ENCODE measurements around the gene PABPN1L. TPM values are rescaled to one million over a fixed set of nuclear protein-coding genes. Genes with fewer than 3 reads are reported as not detected.

PABPN1L gene
- total RNA-seq, 1 experiment from 2014 or later, result not detected

DNA sequence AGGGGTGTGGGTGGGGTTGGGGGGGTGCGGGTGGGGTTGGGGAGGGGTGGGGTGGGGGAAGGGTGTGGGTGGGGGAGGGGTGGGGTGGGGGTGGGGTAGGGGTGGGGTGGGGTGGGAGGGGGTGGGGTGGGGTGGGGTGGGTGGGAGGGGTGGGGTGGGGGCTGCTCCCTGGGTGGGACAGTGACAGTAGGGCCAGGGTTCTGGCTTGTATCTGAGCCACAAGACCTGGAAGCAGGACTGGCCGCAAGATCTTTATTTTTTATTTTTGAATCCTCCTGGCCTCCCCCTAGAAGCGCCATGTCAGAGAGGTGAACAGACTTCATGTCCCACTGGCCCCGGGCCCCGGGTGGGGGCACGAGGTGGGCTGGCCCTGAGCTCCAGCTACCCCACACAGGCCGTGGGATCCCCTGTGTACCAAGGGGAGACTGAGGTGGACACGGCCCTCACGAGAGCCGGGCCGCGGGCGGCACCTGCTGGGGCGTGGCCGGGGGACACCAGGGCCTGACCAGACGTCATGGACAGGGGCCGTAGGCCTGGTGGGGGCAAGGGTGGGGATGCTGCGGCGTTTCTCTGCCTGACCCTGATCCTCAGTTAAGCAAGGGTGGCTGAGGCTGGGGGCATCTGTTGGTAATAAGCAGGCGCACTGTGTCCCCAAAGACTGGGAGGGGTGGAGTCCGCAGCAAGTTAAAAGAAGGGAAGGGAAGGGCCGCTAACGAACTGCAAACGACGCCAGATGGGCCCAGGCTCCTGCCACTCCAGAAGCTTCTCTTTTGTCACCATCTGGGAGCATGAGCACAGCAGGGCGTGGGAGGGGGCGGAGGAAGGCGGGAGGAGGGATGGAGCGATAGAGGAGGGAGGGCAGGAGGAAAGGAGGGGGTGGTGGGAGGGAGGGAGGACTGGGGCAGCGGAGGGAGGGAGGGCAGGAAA is 22.3 kb upstream of the PABPN1L start:
- Histone ChIP-seq H3K36me3 (no peaks in the 10 kb centered on the region), H3K27me3 (no peaks in the 10 kb centered on the region), H3K4me3 (no peak overlapping the region), H3K9me3 (no peaks in the 10 kb centered on the region)
- DNase-seq, result no peak

DNA sequence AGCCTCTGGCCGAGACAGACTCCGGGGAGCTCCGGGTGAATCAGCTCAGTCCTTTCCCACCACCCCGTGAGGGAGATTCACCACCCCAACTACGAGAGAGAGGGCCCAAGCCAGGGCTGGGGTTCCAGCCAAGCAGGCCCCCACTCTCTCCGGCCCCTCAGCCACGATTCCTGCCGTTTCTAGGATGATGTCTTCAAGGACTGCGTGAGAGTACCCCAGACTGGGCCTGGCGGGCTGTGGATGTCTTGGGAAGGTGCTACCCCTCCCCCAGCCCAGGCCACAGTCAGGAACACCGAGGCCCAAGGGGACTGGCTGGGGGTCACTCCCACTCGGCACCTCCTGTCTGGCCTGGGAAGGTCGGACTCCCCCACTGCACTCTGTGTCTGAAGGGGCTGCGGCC is 21.6 kb upstream of the PABPN1L start:
- no peak for DNase-seq
- Histone ChIP-seq H3K27me3 (no peaks in the 10 kb centered on the region), H3K36me3 (no peaks in the 10 kb centered on the region), H3K9me3 (no peaks in the 10 kb centered on the region), H3K4me3 (no peak overlapping the region)

DNA sequence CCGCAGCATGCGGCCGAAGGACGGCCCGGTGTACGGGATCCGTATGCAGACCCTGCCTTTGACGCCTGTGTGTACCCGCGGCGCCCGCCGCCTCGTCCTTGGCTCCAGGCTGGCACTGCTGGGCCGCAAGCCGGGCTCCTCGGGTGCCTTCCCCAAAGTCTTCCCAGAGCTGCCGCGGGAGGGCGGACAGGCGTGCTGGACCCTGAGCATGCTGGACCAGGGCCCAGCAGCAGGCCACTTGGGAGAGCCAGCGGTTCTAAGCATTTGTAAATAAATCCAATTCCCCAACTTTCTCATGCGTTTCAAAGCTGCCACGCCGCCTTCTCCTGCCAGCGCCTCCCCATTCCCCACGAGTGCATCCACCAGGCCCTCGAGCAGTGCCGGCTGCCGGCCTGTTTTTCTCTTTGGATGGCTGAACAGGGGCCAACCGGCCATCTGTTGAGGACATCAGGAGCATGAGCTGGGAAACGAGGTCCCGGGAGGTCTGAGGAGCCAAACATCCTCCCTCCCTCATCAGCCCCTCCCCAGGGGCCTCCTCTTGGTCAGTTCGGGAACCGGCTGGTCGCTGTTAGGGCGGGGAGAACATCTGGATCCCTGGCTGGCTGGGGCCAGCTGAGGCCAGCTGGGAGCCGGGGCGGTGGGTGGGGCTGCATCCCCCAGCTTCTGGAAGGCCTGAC is 20.5 kb upstream of the PABPN1L start:
- no peaks in the 10 kb centered on the region for H3K27me3 ChIP-seq
- no peak overlapping the region for H3K4me3 ChIP-seq
- no peak for DNase-seq
- no peaks in the 10 kb centered on the region for H3K9me3 ChIP-seq
- H3K36me3 ChIP-seq, result no peaks in the 10 kb centered on the region

DNA sequence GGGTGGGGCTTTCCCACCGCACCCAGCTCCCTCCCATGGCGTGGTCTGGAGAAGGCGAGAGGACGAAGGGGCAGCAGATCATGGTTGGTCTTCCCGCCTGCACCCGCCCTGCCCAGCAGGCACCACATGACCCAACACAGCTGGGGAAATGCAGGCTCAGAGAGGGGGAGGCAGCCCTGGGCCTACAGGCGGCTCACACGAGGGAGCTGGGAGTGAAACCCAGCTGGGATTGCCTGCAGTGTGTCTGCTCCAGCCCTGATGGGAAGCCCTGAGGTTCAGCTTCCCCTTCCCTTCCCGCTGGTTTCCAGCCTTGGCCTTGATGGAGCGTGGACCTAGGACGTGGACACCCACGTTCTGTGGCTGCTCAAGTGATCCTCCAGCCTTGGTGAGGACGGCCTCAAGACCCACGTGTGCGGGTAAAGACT is 20.0 kb upstream of the PABPN1L start:
- Histone ChIP-seq H3K36me3 (no peaks in the 10 kb centered on the region), H3K4me3 (no peak overlapping the region), H3K9me3 (no peaks in the 10 kb centered on the region), H3K27me3 (no peaks in the 10 kb centered on the region)
- DNase-seq, result no peak

DNA sequence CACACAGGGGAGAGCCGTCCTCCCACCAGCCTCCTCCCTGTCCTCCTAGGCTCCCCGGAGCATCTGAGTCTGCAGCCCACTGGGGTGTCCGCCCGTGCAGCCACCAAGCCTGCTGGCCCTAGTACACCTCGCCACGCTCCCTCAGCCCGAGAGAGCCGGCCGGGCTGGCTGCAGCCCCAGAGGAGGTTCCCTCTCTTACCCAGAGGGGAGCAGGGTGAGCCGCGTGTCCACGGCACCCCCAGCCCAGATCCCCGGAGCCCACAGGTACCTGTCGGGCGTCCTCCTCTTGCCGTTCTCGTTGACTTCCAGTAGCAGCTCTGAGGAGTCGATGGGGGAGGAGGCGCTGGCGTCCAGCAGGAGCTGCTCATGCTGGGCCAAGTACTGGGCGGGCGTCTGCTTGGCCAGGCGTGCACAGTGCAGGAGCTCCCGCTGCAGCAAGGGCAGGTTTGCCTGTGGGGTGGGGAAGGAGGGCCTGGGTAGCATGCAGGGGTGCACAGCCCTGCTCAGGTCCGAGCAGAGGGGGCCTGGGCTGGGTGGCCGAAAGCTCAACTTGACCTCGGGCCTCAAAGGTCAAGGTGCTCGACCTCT is 19.3 kb upstream of the PABPN1L start:
- Histone ChIP-seq H3K4me3 (no peak overlapping the region), H3K36me3 (no peaks in the 10 kb centered on the region), H3K27me3 (no peaks in the 10 kb centered on the region), H3K9me3 (no peaks in the 10 kb centered on the region)
- DNase-seq, result no peak

DNA sequence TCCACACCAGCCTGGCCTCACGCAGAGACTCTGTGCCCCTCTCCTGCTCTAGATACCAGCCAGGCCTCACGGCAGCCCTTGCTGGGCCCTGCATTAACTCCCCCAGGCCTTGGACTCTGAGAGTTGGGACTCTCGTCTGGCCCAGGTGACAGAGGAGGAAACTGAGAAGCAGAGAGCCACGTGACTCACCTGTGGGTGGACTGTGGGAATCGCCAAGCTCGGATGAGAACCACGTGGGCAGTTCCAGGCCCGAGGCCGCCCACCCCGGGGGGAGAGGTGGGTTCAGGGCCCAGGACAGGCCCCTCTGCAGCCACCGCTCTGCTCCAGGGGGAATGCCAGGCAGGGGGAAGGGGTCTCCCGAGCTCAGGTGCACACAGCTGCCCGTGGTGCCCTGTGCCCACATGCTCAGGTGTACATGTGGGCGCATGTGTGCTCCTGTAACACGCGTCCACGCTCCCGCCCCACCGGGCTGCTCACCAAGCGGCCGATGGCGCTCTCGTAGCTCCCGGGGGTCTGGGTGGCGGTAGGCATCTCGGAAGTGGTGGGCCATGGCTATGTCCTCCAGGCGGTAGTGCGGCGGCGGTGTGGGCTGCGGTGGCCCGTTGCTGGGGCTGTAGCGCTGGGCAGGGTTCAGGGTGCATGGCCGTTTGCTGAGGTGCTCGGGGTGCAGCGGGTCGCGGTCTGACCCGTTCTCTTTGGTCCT is 18.3 kb upstream of the PABPN1L start:
- Histone ChIP-seq H3K36me3 (no peaks in the 10 kb centered on the region), H3K4me3 (no peak overlapping the region), H3K9me3 (no peaks in the 10 kb centered on the region), H3K27me3 (no peaks in the 10 kb centered on the region)
- no peak for DNase-seq

DNA sequence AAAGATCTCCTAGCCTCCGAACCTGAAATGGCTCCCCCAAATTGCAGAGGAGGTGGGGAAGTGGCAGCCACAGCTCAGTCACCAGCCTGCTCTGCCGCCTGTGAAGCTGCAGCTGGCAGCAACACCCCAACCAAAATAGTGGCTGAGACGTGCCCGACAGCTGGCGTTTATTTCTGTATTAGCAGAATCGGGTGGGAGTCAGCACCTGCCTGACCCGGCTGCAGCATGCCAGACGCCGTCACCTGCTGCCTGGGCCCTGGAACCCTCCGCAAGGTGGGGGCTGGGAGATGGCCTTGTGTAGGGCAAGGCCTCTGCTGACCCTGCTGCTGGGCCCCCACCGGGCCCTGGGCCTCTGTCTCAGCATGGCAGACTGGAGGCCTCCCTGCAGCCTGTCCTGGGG is 17.5 kb upstream of the PABPN1L start:
- Histone ChIP-seq H3K9me3 (no peaks in the 10 kb centered on the region), H3K36me3 (no peaks in the 10 kb centered on the region), H3K27me3 (no peaks in the 10 kb centered on the region), H3K4me3 (no peak overlapping the region)
- DNase-seq, result no peak

DNA sequence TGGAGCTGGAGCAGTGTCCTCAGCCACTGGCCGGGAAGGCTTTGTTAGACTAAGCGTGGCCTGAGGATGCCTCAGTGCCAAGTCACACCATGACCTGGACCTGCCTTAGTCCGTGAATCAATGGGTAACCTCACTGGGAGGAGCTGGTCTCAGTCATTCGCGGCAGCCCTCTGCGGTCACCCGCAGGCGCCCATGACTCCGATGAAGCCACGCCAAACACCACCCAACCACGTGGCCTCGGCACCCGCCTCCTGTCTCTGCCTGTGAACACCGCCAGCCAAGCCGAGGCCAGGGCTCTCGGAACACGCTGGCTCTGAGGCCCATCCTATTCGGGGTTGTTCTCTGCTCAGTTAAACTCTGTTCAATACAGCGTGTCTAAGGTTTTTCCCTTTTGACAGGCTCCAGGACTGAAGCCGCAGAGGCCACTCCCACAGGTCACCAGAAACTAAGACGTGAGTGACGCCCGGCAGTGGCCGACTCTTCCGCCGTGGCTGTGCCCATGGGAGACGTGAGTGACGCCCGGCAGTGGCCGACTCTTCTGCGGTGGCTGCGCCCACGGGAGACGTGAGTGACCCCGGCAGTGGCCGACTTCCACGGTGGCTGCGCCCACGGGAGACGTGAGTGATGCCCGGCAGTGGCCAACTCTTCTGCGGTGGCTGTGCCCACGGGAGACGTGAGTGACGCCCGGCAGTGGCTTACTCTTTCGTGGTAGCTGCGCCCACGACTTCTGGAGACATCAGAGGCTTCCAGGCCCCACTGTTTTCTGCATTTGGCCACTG is 16.8 kb upstream of the PABPN1L start:
- Histone ChIP-seq H3K9me3 (no peaks in the 10 kb centered on the region), H3K4me3 (no peak overlapping the region), H3K27me3 (no peaks in the 10 kb centered on the region), H3K36me3 (no peaks in the 10 kb centered on the region)
- peak; percentile 82 for DNase-seq

DNA sequence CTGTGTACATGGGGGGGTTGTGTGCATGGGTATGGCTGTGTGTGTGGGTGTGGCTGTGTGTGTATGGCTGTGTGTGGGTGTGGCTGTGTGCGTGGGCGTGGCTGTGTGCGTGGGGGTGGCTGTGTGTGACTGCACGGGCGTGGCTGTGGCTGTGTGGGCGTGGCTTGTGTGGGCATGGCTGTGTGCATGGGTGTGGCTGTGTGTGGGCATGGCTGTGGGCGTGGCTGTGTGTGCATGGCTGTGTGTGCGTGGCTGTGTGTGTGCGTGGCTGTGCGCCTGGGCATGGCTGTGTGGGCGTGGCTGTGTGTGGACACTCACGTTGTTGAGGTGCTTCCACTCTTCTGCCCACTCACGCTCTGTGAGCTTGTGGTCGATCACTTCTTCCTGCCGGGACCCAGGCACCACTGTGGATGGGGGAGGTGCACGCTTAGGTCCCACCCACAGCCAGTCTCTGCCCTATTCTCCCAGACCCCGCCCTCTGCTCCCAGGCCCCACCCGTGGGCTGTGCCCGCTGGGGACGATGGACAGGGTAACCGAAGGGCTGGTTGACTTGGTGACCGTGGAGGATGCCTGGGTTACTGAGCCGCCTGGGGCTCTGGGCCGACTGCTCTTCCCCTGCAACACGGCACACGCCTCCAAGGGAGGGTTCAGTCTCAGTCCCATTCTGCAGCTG is 16.0 kb upstream of the PABPN1L start:
- Histone ChIP-seq H3K9me3 (no peaks in the 10 kb centered on the region), H3K27me3 (no peaks in the 10 kb centered on the region), H3K36me3 (no peaks in the 10 kb centered on the region), H3K4me3 (no peak overlapping the region)
- DNase-seq, result peak; percentile 44

DNA sequence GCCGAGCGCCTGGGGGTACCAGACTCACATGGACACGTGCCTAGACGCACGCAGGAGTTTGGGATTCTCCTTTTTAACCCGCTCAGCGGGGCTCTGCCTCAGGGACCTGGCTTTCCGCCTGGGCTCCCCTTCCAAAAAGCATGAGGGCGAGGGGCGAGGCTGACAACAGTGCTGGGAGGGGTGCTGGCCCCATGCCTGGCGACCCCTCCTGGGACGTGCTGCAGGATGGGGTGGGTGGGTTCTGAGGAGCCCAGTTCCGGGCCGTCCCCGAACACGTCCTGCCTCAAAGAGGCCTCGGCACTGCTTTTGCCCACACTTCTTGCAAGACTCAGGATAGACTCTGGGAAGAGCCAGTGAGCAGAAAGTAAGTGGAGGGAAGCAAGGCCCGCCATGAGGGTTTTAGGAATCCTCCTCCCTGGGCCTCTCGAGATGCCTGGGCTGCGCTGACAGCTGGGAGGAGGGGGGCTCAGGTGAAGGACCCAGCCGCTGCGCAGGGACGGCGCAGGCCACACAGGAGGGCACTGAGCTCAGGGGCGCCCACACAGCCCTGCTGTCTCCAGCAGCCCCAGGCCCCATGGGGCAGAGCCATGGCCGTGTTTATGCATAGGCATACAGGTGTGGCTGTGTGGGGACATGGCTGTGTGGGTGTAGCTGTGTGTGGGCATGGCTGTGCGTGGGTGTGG is 15.4 kb upstream of the PABPN1L start:
- H3K27me3 ChIP-seq, result no peaks in the 10 kb centered on the region
- no peaks in the 10 kb centered on the region for H3K36me3 ChIP-seq
- DNase-seq, result no peak
- no peaks in the 10 kb centered on the region for H3K9me3 ChIP-seq
- H3K4me3 ChIP-seq, result no peak overlapping the region

DNA sequence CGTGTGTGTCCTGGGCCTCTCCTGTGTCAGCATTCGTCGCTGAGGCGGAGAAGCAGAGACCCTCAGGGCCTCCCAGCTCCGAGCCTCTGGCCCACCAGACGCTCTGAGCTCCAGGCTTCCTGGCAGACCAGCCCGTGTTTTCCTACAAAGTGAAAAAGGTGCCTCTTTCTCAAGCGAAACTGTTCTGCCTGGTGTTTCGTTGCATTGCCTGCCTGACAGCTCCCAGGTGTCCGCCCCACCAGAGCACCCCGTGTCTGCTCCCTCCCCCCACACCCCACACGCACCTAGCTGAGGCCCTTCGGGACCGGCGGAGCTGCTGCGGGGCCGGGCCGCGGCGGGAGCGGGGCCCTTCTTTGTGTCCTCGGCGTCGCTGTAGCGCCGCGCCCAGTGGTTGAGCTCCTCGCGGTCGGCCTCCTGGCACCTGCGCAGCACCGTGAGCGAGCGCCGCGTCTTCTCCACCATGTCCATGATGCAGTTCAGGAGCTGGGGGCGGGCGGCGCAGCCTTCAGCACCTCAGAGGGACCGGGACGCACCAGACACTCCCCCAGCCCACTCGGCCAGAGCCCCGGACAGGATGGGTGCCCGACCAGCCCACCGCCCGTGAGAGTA is 14.7 kb upstream of the PABPN1L start:
- DNase-seq, result no peak
- Histone ChIP-seq H3K9me3 (no peaks in the 10 kb centered on the region), H3K27me3 (no peaks in the 10 kb centered on the region), H3K36me3 (no peaks in the 10 kb centered on the region), H3K4me3 (no peak overlapping the region)

DNA sequence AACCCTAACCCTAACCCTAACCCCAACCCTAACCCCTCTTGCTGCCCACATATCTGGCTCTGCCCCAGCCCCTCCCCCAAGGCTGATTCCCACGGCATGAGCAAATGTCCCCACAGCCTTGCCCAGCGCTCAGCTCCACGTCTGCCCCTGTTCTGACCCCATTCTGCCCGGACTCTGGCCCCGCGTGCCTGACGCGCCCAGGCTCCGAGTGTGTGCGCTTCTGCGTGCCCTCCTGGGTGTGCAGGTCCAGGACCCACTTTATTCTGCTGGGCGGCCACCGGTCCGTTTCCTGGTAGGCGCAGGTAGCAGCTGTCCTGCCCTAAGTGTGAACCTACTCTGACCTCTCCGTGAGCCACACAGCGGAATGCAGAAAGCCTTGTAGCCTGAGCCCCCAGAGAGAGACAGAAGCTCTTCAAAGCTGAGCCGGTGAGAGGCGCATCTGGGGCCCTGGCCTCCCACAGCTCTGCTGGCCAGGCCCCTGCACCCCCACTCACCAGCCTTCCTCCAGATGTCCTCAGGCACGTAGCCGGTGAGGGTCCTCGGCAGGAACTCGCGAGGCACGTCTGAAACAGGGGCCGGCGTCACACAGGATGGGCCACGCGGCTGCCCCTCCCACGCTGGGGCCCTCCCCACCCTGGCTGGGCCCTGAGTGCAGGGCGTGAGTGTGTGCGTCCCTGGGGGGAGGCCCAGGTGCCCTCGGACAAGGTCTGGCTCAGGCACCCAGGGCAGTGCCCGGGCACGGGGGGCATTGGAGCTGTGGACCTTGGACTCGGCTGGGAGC is 14.0 kb upstream of the PABPN1L start:
- Histone ChIP-seq H3K4me3 (no peak overlapping the region), H3K27me3 (no peaks in the 10 kb centered on the region), H3K9me3 (no peaks in the 10 kb centered on the region), H3K36me3 (no peaks in the 10 kb centered on the region)
- no peak for DNase-seq

DNA sequence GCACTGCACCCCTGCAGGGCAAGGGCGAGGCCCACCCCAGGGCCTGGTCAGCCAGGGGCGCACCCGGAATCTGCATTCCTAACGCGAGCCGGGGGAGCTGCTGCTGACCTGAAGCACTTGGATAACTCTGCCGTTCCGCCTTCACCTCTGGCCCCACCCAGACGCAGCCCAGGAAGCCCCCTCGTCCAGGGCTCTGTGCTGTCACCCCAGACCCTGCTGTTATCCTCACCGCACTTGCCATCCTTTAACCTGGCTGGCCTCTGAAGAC is 13.3 kb upstream of the PABPN1L start:
- H3K9me3 ChIP-seq, result no peaks in the 10 kb centered on the region
- no peaks in the 10 kb centered on the region for H3K27me3 ChIP-seq
- H3K36me3 ChIP-seq, result no peaks in the 10 kb centered on the region
- no peak for DNase-seq
- H3K4me3 ChIP-seq, result no peak overlapping the region

DNA sequence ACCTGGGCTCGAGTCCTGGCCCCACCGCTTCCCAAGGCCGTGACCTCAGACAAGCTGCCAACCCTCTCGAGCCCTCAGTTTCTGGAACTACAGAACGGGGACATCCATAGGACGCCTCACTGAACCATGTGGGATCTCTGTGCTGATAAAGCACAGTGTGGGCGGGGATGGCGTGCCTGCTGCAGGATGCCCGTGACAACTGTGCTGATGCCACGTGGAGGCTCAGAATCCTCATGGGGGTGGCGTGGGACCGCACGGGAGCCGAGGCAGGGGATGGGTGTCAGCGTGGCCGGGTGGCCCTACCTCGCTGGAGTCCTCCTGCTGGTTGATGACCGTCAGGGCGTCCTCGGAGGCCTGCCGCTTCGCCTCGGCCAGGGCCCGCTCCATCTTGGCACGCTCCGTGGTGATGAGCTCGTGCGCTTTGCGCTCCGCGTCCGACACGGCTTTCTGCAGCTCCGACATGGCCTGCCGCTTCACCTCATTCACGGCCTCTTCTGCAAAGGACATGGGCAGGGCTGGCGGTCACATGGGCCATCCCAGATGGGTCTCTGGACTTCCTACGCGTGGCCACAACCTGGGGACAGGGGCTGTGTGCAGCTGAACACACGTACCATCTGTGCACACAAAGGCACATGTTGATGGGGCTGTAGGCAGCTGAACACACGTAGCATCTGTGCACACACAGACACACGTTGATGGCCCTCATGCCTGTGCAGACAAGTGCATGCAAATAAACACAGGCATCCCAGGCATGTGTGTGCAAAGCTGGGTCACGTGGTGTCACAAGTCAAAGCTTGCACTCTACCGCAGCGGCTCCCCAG is 12.7 kb upstream of the PABPN1L start:
- no peak for DNase-seq
- Histone ChIP-seq H3K9me3 (no peaks in the 10 kb centered on the region), H3K36me3 (no peaks in the 10 kb centered on the region), H3K27me3 (no peaks in the 10 kb centered on the region), H3K4me3 (no peak overlapping the region)

All from MG63 (cell line).